ENCODE measurements around the gene ROBO2.
A peak's percentile ranks its signal among the peaks of the same experiment; 100 is the strongest.

DNA sequence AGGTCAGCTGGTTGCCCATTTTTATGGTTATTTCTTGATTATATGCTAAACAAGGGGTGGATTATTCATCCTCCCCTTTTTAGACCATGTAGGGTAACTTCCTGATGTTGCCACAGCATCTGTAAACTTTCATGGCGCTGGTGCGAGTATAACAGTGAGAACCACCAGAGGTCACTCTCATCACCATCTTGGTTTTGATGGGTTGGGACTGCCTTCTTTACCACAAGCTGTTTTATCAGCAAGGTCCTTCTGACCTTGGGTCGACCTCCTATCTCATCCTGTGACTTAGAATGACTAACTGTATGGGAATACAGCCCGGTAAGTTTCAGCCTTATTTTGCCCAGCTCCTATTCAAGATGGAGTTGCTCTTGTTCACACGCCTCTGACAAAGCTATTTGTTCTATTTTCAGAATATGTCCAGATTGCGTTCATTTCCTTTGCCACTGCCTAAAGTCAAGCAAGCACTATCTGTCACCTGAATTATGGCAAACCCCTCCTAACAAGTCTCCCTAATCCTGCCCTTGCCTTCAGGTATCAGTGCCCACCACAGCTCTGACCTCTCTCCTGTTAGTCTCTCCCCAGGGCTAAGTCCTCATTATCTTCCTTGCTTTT is 308.5 kb downstream of the ROBO2 start:
- TF ChIP-seq, protein P1, sequence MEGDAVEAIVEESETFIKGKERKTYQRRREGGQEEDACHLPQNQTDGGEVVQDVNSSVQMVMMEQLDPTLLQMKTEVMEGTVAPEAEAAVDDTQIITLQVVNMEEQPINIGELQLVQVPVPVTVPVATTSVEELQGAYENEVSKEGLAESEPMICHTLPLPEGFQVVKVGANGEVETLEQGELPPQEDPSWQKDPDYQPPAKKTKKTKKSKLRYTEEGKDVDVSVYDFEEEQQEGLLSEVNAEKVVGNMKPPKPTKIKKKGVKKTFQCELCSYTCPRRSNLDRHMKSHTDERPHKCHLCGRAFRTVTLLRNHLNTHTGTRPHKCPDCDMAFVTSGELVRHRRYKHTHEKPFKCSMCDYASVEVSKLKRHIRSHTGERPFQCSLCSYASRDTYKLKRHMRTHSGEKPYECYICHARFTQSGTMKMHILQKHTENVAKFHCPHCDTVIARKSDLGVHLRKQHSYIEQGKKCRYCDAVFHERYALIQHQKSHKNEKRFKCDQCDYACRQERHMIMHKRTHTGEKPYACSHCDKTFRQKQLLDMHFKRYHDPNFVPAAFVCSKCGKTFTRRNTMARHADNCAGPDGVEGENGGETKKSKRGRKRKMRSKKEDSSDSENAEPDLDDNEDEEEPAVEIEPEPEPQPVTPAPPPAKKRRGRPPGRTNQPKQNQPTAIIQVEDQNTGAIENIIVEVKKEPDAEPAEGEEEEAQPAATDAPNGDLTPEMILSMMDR (IDR thresholded peaks at IDR 0.05; ENCODE audit: poor library complexity): peak; percentile 58
- TF ChIP-seq EZH2 (IDR thresholded peaks at IDR 0.05; ENCODE audit: borderline replicate concordance): no peak
- no peak for TF ChIP-seq EZH2phosphoT487 (IDR thresholded peaks at IDR 0.05; ENCODE audit: low read depth, severe bottlenecking, unreplicated experiment)

All from hepatocyte (in vitro differentiated cells).